Choroid plexus epithelial cell (primary cell): ENCODE data around the gene SRMS.
A peak's percentile ranks its signal among the peaks of the same experiment; 100 is the strongest.

Source experiments
- DNase-seq: peaks from one replicate; pipeline ENCODE4 v3.0.0-alpha.2; 2010; ENCODE audit warnings: low read depth
- H3K4me3 ChIP-seq: 2 replicates; pipeline ENCODE4 v1.5.1; 2011; ENCODE audit warnings: low read depth, mild to moderate bottlenecking, control low read depth, low read length, moderate library complexity
- CTCF ChIP-seq: conservative IDR thresholded peaks from 2 replicates; pipeline ENCODE4 v1.5.1; 2011; ENCODE audit warnings: low read depth, mild to moderate bottlenecking, control low read depth, inconsistent platforms, low read length, moderate library complexity

SRMS gene, protein sequence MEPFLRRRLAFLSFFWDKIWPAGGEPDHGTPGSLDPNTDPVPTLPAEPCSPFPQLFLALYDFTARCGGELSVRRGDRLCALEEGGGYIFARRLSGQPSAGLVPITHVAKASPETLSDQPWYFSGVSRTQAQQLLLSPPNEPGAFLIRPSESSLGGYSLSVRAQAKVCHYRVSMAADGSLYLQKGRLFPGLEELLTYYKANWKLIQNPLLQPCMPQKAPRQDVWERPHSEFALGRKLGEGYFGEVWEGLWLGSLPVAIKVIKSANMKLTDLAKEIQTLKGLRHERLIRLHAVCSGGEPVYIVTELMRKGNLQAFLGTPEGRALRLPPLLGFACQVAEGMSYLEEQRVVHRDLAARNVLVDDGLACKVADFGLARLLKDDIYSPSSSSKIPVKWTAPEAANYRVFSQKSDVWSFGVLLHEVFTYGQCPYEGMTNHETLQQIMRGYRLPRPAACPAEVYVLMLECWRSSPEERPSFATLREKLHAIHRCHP

GRCh38 chr20:63547725-63548480, at the start of gene SRMS:
SRMS (minus strand) TSS chr20:63547749; CDS start chr20:63547463, 286 bp downstream.
- no peak for DNase-seq
- no peak for TF ChIP-seq CTCF
- no peak within 1 kb of the TSS for H3K4me3 ChIP-seq

GRCh38 chr20:63596423-63596822, 48.9 kb upstream of the SRMS start:
- DNase-seq: no peak
- no peak overlapping the region for H3K4me3 ChIP-seq
- TF ChIP-seq CTCF: no peak

DNA sequence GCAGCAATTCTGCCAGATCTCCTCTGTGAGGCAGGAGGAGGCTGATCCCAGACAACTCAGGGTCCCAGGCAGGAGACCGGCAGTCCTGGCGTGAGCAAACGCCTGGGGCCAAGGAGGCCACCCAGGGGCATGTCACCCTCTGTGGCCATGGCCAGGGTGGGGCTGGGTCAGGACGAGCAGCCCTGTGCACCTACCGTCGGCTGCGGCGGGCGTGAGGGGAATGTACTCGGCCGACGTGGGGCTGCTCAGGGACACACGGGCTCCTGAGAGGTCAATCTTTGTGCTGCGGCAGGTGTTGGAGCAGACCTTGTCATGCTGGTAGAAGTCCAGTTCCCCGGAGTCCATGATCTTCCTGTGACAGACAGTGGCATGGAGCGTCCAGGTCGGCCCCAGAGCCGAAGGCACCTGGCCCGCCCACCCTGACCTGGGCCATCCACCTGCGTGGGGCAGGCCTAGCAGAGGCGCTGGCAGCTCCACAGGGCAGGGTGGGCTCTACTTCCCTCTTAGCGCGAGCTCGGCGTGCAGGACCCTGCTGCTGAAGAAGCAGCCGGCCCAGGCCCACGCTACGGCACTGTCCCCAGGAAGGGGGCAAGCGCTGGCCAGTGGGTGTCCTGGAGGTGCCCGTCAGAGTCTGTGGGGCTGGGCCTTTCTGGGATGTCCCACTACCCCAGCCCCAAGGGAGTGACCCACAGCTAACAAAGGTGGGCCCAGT, 48.0 kb upstream of the SRMS start:
- no peak overlapping the region for H3K4me3 ChIP-seq
- no peak for DNase-seq
- no peak for TF ChIP-seq CTCF

- H3K4me3 ChIP-seq: no peak overlapping the region
- peak; percentile 53 for DNase-seq
- no peak for TF ChIP-seq CTCF
Observed at GRCh38 chr20:63594043-63594561, 46.6 kb upstream of the SRMS start.

DNA sequence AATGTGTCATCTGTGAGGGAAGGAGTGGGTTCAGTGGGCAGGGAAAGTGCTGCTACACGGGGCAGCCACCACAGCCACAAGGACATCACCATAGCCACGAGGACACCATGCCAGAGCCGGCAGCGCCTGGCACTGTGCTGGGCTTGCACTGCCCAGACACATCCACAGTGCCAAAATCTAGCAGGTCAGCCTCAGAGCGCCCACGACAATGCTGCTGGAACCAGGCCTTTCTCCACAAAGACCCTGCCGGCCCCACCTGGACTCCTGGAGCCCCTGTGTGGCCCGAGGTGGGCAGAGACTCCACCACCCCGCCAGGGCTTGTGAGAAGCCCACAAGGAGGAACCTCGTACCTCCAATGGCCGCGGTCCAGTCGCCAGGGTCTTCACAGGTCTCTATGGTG, 45.1 kb upstream of the SRMS start:
- TF ChIP-seq CTCF: no peak
- no peak for DNase-seq
- no peak overlapping the region for H3K4me3 ChIP-seq

DNA sequence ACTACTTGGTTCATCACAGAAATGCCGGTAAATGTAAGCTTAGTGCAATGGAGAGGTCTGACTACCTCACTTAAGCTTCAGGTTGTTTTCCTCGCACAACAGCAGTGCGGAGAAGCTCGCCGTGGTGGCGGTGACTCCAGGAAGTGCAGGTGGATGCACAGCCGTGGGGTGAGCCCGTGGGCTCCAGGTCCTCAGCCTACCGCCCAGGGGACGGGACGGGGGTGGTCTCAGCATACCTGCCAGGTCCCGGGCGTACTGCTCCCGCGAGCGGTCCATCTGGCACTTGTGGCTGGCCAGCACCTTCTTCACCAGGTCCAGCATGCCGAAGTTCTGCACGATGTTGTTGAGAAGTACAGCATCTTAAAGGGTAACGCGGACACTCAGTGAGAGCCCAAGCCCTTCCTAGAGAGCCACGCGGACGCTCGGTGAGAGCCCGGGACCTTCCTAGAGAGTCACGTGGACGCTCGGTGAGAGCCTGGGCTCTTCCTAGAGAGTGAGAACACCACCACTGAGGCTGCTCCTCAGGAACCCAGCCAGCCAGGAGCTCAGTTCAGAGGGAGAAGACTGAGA, 44.3 kb upstream of the SRMS start:
- no peak for DNase-seq
- TF ChIP-seq CTCF: no peak
- H3K4me3 ChIP-seq: no peak overlapping the region
